Activated CD8-positive, alpha-beta T cell treated with anti-CD3 and anti-CD28 coated beads, Interleukin-2, amount 10 ng/mL, durations not matched to agents 7 days and 5 days (primary cell): ENCODE measurements around the gene ADCY9. TPM values are rescaled to one million over a fixed set of nuclear protein-coding genes. Genes with fewer than 3 reads are reported as not detected.
"Not testable (repeated sequence)": the region's sequence is repeated elsewhere in the genome, so short reads cannot be mapped to it uniquely, and the experiment has no call there.

Experiments
- ATAC-seq: fragments of 150-1000 bp; cut with Tn5 transposase; one replicate; pipeline ENCODE4 v1.10.0; 2021; ENCODE audit warnings: moderate library complexity
- CTCF ChIA-PET: fragments of 350-600 bp; sonication (Branson Sonifier 250); formaldehyde crosslinking; loops from one replicate; lab custom pipeline; 2021; ENCODE audit warnings: antibody characterized with exemption; lab: Charles Lee
- POLR2A ChIA-PET: fragments of 350-600 bp; sonication (Branson Sonifier 250); formaldehyde crosslinking; loops from one replicate; lab custom pipeline; 2021; ENCODE audit warnings: antibody characterized with exemption; lab: Charles Lee
- DNase-seq: peaks from one replicate; pipeline ENCODE4 v3.0.0-alpha.2; 2020
- H3K27ac Mint-ChIP-seq: one replicate; pipeline ENCODE4 v1.8.0; 2021; ENCODE audit warnings: mild to moderate bottlenecking, mixed read lengths
- H3K27me3 Mint-ChIP-seq: one replicate; pipeline ENCODE4 v1.8.0; 2021; ENCODE audit warnings: low read depth, mixed read lengths
- H3K36me3 Mint-ChIP-seq: one replicate; pipeline ENCODE4 v1.8.0; 2021; ENCODE audit warnings: low read depth, mixed read lengths
- H3K4me1 Mint-ChIP-seq: one replicate; pipeline ENCODE4 v1.8.0; 2021; ENCODE audit warnings: low read depth, mixed read lengths
- H3K4me3 Mint-ChIP-seq: one replicate; pipeline ENCODE4 v1.8.0; 2021; ENCODE audit warnings: mild to moderate bottlenecking, mixed read lengths
- H3K9me3 Mint-ChIP-seq: one replicate; pipeline ENCODE4 v1.8.0; 2022; ENCODE audit warnings: mixed read lengths; ENCODE audit not compliant: insufficient read depth
- total RNA-seq, 2 experiments: library from RNA; stranded (reverse); gene quantifications; one replicate each; pipeline ENCODE4 v1.2.3, GENCODE V29; 2021

The ADCY9 gene
- total RNA-seq, 2 experiments from 2014 or later = 6.2 to 6.3 TPM

DNA sequence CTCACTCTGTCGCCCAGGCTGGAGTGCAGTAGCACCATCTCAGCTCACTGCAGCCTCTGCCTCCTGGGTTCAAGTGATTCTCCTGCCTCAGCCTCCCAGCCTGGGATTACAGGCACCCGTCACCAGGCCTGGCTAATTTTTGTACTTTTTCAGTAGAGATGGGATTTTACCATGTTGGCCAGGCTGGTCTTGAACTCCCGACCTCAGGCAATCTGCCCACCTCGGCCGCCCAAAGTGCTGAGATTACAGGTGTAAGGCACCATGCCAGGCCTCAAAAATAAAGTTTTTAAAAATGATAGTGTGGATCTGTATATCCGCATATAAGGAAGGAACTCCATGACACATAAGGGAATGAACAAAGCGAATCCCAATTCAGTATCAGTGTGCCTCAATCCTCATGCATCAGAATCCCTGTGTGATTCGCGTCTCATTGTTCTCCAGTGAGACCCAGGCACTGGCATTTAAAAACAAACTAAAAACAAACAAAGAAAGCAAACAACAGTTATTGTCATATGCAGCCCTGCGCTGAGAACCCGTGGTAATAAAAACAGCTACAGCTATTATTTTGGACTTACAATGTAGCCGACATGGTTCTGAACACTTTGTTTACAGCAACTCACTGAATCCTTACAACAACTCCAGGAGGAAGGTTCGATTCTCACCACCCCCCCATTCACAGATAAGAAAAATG, 181.6 kb downstream of the ADCY9 start:
- no peak overlapping the region for H3K27ac Mint-ChIP-seq
- peaks cover 4% of the 10 kb centered on the region for H3K4me1 Mint-ChIP-seq
- ChIA-PET CTCF (no interaction called here), POLR2A (no interaction called here)
- H3K27me3 Mint-ChIP-seq = peaks cover 2% of the 10 kb centered on the region
- DNase-seq (no peak), ATAC-seq (no peak)
- no peaks in the 10 kb centered on the region for H3K9me3 Mint-ChIP-seq
- H3K36me3 Mint-ChIP-seq = no peaks in the 10 kb centered on the region
- H3K4me3 Mint-ChIP-seq = no peak overlapping the region

GRCh38 chr16:3927147-3927546, 189.1 kb downstream of the ADCY9 start:
- CTCF ChIA-PET, H3K4me1 Mint-ChIP-seq, DNase-seq, ATAC-seq, POLR2A ChIA-PET, H3K36me3 Mint-ChIP-seq, H3K4me3 Mint-ChIP-seq, H3K27ac Mint-ChIP-seq, H3K9me3 Mint-ChIP-seq: not testable (repeated sequence)
- peaks cover 15% of the 10 kb centered on the region for H3K27me3 Mint-ChIP-seq

- no peaks in the 10 kb centered on the region for H3K4me1 Mint-ChIP-seq
- no peak overlapping the region for H3K4me3 Mint-ChIP-seq
- H3K27me3 Mint-ChIP-seq = peaks cover 13% of the 10 kb centered on the region
- POLR2A ChIA-PET = no interaction called here
- H3K9me3 Mint-ChIP-seq = no peaks in the 10 kb centered on the region
- DNase-seq = no peak
- CTCF ChIA-PET = no interaction called here
- no peaks in the 10 kb centered on the region for H3K36me3 Mint-ChIP-seq
- no peak for ATAC-seq
- H3K27ac Mint-ChIP-seq = no peak overlapping the region
These were observed 191.5 kb downstream of the ADCY9 start for GRCh38 chr16:3924763-3925162.

GRCh38 chr16:3922241-3922640, 194.0 kb downstream of the ADCY9 start:
- DNase-seq (no peak), ATAC-seq (no peak)
- H3K36me3 Mint-ChIP-seq = no peaks in the 10 kb centered on the region
- CTCF ChIA-PET = no interaction called here
- no peak overlapping the region for H3K4me3 Mint-ChIP-seq
- H3K27ac Mint-ChIP-seq = no peak overlapping the region
- peaks cover 7% of the 10 kb centered on the region for H3K27me3 Mint-ChIP-seq
- H3K4me1 Mint-ChIP-seq = no peaks in the 10 kb centered on the region
- POLR2A ChIA-PET = no interaction called here
- peaks cover 16% of the 10 kb centered on the region for H3K9me3 Mint-ChIP-seq

GRCh38 chr16:3920206-3920605, 196.0 kb downstream of the ADCY9 start:
- Mint-ChIP-seq H3K36me3 (no peaks in the 10 kb centered on the region), H3K4me3 (no peak overlapping the region), H3K27me3 (no peaks in the 10 kb centered on the region), H3K27ac (no peak overlapping the region), H3K9me3 (peaks cover 22% of the 10 kb centered on the region), H3K4me1 (no peaks in the 10 kb centered on the region)
- POLR2A ChIA-PET = interaction anchor here (0.6 to 0.9 kb wide), 4 partner anchors 17 to 667 kb away, joined by 3 to 4 read pairs (median 3); no protein-coding TSS in a partner anchor
- DNase-seq (no peak), ATAC-seq (no peak)
- CTCF ChIA-PET = no interaction called here

DNA sequence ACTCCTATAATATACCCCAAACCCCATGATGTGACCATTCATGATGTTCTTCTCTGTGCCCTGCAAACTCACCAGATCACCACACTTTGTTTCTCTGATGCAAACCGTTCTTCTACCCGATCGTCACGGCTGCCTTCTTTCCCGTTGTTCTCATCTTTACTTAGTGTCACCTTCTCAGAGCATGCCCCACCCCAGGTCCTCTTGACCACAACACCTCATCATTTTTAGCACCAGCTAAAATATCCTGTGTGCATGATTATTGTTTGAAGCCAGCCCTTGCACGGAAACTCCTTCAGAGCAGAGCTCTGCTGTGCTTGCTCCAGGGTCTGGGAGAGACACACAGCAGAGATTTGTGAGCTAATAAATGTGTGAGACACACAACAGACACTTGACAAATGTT, 196.8 kb downstream of the ADCY9 start:
- Mint-ChIP-seq H3K4me3 (no peak overlapping the region), H3K27me3 (no peaks in the 10 kb centered on the region), H3K27ac (no peak overlapping the region), H3K36me3 (no peaks in the 10 kb centered on the region), H3K9me3 (peaks cover 22% of the 10 kb centered on the region), H3K4me1 (no peaks in the 10 kb centered on the region)
- DNase-seq (no peak), ATAC-seq (no peak)
- ChIA-PET CTCF (no interaction called here), POLR2A (interaction anchor here (0.9 kb wide), 1 partner anchor 18 kb away, joined by 3 read pairs; no protein-coding TSS in a partner anchor)

- H3K9me3 Mint-ChIP-seq = peaks cover 22% of the 10 kb centered on the region
- no peak overlapping the region for H3K27ac Mint-ChIP-seq
- ATAC-seq (no peak), DNase-seq (no peak)
- no peaks in the 10 kb centered on the region for H3K36me3 Mint-ChIP-seq
- no peak overlapping the region for H3K4me3 Mint-ChIP-seq
- H3K4me1 Mint-ChIP-seq = no peaks in the 10 kb centered on the region
- POLR2A ChIA-PET = no interaction called here
- CTCF ChIA-PET = no interaction called here
- no peaks in the 10 kb centered on the region for H3K27me3 Mint-ChIP-seq
These were observed 200.6 kb downstream of the ADCY9 start for GRCh38 chr16:3915426-3916260.

DNA sequence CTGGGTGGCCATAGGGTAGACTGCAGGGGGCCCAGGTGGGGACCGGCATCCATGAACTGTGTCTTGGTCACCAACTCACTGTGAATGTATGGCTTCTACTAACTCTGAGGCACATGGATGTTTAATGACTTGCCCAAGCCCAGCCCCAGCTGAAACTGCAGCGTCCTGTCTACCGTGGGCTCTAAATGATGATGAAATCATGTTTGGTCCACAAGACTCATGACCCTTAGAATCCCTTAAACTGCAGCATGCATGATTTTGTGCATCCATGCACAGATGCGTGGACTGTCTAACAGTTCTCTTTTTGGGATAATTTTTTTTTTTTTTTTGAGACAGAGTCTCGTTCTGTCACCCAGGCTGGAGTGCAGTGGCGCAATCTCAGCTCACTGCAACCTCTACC, 203.3 kb downstream of the ADCY9 start:
- POLR2A ChIA-PET = no interaction called here
- DNase-seq = no peak
- no peaks in the 10 kb centered on the region for H3K27me3 Mint-ChIP-seq
- peaks cover 11% of the 10 kb centered on the region for H3K9me3 Mint-ChIP-seq
- no peak for ATAC-seq
- no peak overlapping the region for H3K4me3 Mint-ChIP-seq
- H3K27ac Mint-ChIP-seq = no peak overlapping the region
- CTCF ChIA-PET = no interaction called here
- no peaks in the 10 kb centered on the region for H3K36me3 Mint-ChIP-seq
- H3K4me1 Mint-ChIP-seq = no peaks in the 10 kb centered on the region

Other genes starting within 250 kb of the ADCY9 start
- gene CREBBP, start 235.7 kb downstream of the ADCY9 start, total RNA-seq = 10 to 100 TPM; 51.8 to 55.8 TPM
- not detected for gene SRL, start 125.6 kb upstream of the ADCY9 start, total RNA-seq
- 10 to 100 TPM; 21.0 to 24.7 TPM for gene TFAP4, start 156.6 kb upstream of the ADCY9 start, total RNA-seq
- under 1 TPM; 0.16 TPM for gene GLIS2, start 199.6 kb upstream of the ADCY9 start, total RNA-seq
- gene PAM16, start 234.9 kb upstream of the ADCY9 start, total RNA-seq = 10 to 100 TPM; 33.3 to 40.3 TPM